Endothelial cell of umbilical vein (primary cell): ENCODE data around the gene KBTBD8. TPM values are rescaled to one million over a fixed set of nuclear protein-coding genes. Genes with fewer than 3 reads are reported as not detected.

ENCODE experiments used
- BruUV-seq: library from RNA; stranded (reverse); fragments of 400-500 nt; replicated peaks from 2 replicates; lab custom pipeline; 2021; lab: Mats Ljungman, UMichigan
- CTCF ChIA-PET: fragments of 300-600, 350-600 bp; sonication (Branson Sonifier 250); formaldehyde crosslinking; loops from one replicate; lab custom pipeline; 2021; ENCODE audit warnings: antibody characterized with exemption, inconsistent platforms; lab: Charles Lee
- POLR2A ChIA-PET: fragments of 300-600, 350-600 bp; sonication (Branson Sonifier 250); formaldehyde crosslinking; loops from one replicate; lab custom pipeline; 2021; ENCODE audit warnings: antibody characterized with exemption, inconsistent platforms; lab: Charles Lee
- DNase-seq: peaks from one replicate; pipeline ENCODE4 v3.0.0-alpha.2; 2011; ENCODE audit warnings: low read depth, low spot score
- FAIRE-seq: peaks from 2 replicates; lab custom pipeline; 2011; peaks lifted over from hg19 to GRCh38; lab: Jason Lieb, UNC
- H2AFZ ChIP-seq: 2 replicates; pipeline ENCODE4 v1.6.0; 2012; ENCODE audit warnings: low read depth, low read length, control low read depth, inconsistent platforms
- H3K27ac ChIP-seq: 2 replicates; pipeline ENCODE4 v1.5.1; 2011; ENCODE audit warnings: low read depth, mild to moderate bottlenecking, control low read depth, low read length, moderate library complexity; ENCODE audit not compliant: insufficient read depth
- H3K27me3 ChIP-seq, 2 experiments: 2 replicates each; pipeline versions ENCODE4 v1.6.0 to v1.6.1; 2011; ENCODE audit warnings: low read length in 2 of 2, mixed read lengths in 1 of 2; ENCODE audit not compliant: control insufficient read depth in 2 of 2, insufficient read depth in 2 of 2
- H3K36me3 ChIP-seq, 2 experiments: 2 replicates in 1 of 2; 3 replicates in 1 of 2; pipeline ENCODE4 v1.5.1; 2011; ENCODE audit warnings: low read length in 2 of 2, mild to moderate bottlenecking in 1 of 2, moderate library complexity in 1 of 2; ENCODE audit not compliant: control insufficient read depth in 2 of 2, insufficient read depth in 2 of 2; ENCODE audit errors: extremely low read depth in 1 of 2
- H3K4me1 ChIP-seq: 3 replicates; pipeline ENCODE4 v1.5.1; 2011; ENCODE audit warnings: mild to moderate bottlenecking, low read length; ENCODE audit not compliant: control insufficient read depth, insufficient read depth; ENCODE audit errors: extremely low read depth
- H3K4me2 ChIP-seq: 2 replicates; pipeline ENCODE4 v1.6.1; 2011; ENCODE audit warnings: low read length, control low read depth, mixed read lengths; ENCODE audit not compliant: insufficient read depth
- H3K4me3 ChIP-seq, 3 experiments: fragments of 200-600 bp in 1 of 3; sonication (generic), shearing (Covaris generic) in 1 of 3; replicated peaks in 1 of 3; 2 replicates each; pipeline ENCODE4 v1.5.1; 2011 to 2016; ENCODE audit warnings: control low read depth in 3 of 3, low read length in 3 of 3, mild to moderate bottlenecking in 2 of 3, inconsistent platforms in 1 of 3, low read depth in 1 of 3, moderate library complexity in 1 of 3; ENCODE audit not compliant: insufficient read depth in 1 of 3
- H3K79me2 ChIP-seq: 2 replicates; pipeline ENCODE4 v1.6.0; 2012; ENCODE audit warnings: low read length, inconsistent platforms; ENCODE audit not compliant: control insufficient read depth, insufficient read depth
- H3K9ac ChIP-seq: replicated peaks from 2 replicates; pipeline ENCODE3; 2011; ENCODE audit warnings: low read length, control low read depth; ENCODE audit not compliant: insufficient read depth; ENCODE audit errors: extremely low read depth
- H3K9me1 ChIP-seq: replicated peaks from 3 replicates; pipeline ENCODE4 v1.6.0; 2011; ENCODE audit warnings: mild to moderate bottlenecking, low read length; ENCODE audit not compliant: control insufficient read depth, insufficient read depth; ENCODE audit errors: extremely low read depth
- H3K9me3 ChIP-seq: replicated peaks from 2 replicates; pipeline ENCODE4 v1.5.1; 2012; ENCODE audit warnings: low read length, inconsistent platforms; ENCODE audit not compliant: control insufficient read depth, insufficient read depth
- H4K20me1 ChIP-seq: replicated peaks from 2 replicates; pipeline ENCODE3; 2011; ENCODE audit warnings: mild to moderate bottlenecking, low read length; ENCODE audit not compliant: control insufficient read depth, insufficient read depth; ENCODE audit errors: extremely low read depth
- CTCF ChIP-seq, 2 donors: IDR thresholded peaks; 1 replicate in 1 of 2; 2 replicates in 1 of 2; pipeline ENCODE4 v1.5.1; 2011; ENCODE audit warnings: low read length in 2 of 2, mild to moderate bottlenecking in 2 of 2, moderate library complexity in 2 of 2, control low read depth in 1 of 2, inconsistent platforms in 1 of 2, low read depth in 1 of 2; ENCODE audit not compliant: insufficient read depth in 1 of 2; ENCODE audit errors: extremely low read depth in 1 of 2
- JUN ChIP-seq: IDR thresholded peaks from 2 replicates; pipeline ENCODE4 v1.6.1; 2011; ENCODE audit warnings: borderline replicate concordance, low read depth; ENCODE audit not compliant: insufficient read length, insufficient read depth
- MYC ChIP-seq: IDR thresholded peaks from one replicate; pipeline ENCODE4 v1.6.1; 2011; ENCODE audit warnings: mild to moderate bottlenecking, low read depth, low read length
- POLR2AphosphoS5 ChIP-seq: IDR thresholded peaks from 2 replicates; pipeline ENCODE4 v1.6.1; 2012; ENCODE audit warnings: low read depth, mild to moderate bottlenecking, control low read depth, low read length, moderate library complexity; ENCODE audit not compliant: insufficient read depth
- dilution Hi-C: fragments of 300-500 bp; cut with MboI; formaldehyde crosslinking; loops from one replicate; pipeline ENCODE4 v1.15.0; 2019; ENCODE audit warnings: low sequenced_read_pairs; ENCODE audit not compliant: extremely low pct_ligation_motif_present
- intact Hi-C: fragments of 100-400 bp; cut with micrococcal nuclease; formaldehyde crosslinking; loops from one replicate; pipeline ENCODE4 v1.10.0; 2022
- polyA plus RNA-seq, 4 experiments: library from polyadenylated mRNA; depleted of rRNA in 3 of 4; stranded (reverse) in 3 of 4; unstranded in 1 of 4; fragments of >200 nt; gene quantifications; 2 replicates each; pipeline versions ENCODE4 v1.2.1 to v1.2.3, GENCODE V29; 2011 to 2012; ENCODE audit warnings: missing spikeins in 1 of 4
- total RNA-seq: library from RNA; stranded (reverse); gene quantifications from 2 replicates; pipeline ENCODE4 v1.2.3, GENCODE V29; 2021

Gene KBTBD8
- total and polyA plus RNA-seq, 2 donors (not counting 3 experiments of a cell fraction or from before 2014, with no cell fraction given) = 0.26 to 1.1 TPM

DNA sequence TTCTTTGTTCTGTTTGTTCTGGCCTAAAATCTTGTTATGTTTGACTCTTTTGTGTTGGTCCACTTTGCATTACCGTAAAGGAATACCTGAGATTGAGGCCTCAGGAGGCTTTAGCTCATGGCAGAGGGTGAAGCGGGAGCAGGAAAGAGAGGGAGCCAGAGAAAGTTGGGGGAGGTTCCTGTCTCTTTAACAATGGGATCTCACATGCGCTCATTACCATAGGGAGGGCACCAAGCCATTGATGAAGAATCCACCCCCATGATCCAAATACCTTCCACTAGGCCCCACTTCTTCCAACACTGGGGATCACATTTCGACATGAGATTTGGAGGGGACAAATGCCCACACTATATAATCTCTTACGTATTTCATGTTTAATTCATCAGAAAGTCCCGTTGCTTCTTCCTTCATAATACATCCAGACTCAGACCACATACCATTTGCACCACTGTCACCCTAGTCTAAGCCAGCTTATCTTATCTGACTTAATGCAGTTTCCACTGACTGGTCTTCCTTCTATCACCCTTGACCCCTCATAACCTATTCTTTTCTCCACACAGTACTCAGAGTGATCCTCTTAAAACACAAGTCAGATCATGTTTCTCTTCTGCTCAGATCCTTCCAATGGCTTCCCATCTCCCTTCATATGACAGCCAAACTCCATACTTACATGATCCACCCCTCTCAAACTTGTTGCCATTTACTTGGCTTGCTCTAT is 13.5 kb downstream of the KBTBD8 start:
- ChIA-PET CTCF (no interaction called here), POLR2A (no interaction called here)
- H3K4me1 ChIP-seq = no peaks in the 10 kb centered on the region
- FAIRE-seq = no peak
- no peaks in the 10 kb centered on the region for H3K79me2 ChIP-seq
- TF ChIP-seq JUN (no peak), POLR2AphosphoS5 (no peak)
- no peak overlapping the region for H3K27ac ChIP-seq
- dilution Hi-C loops = no loop called here
- no peaks in the 10 kb centered on the region for H3K9me1 ChIP-seq
- no peak for DNase-seq
- intact Hi-C loops = no loop called here
- no peak overlapping the region for H3K9ac ChIP-seq
- H3K36me3 ChIP-seq = peaks cover 0 to 6% of the 10 kb centered on the region in 2 experiments
- no peak overlapping the region for H3K4me3 ChIP-seq
- H2AFZ ChIP-seq = no peak overlapping the region
- no peaks in the 10 kb centered on the region for H3K27me3 ChIP-seq
- no peaks in the 10 kb centered on the region for H3K9me3 ChIP-seq
- no peaks in the 10 kb centered on the region for H4K20me1 ChIP-seq
- H3K4me2 ChIP-seq = no peak overlapping the region
- no TSS peak for BruUV-seq

- POLR2A ChIA-PET = no interaction called here
- TF ChIP-seq CTCF (IDR thresholded peaks at IDR 0.05; ENCODE audit: extremely low read depth in 1 of 2, insufficient read depth in 1 of 2, low read depth in 1 of 2, low read length in 2 of 2) (no peak), MYC (no peak), JUN (no peak)
- Histone ChIP-seq H3K9ac (no peak overlapping the region), H3K4me1 (no peaks in the 10 kb centered on the region), H4K20me1 (no peaks in the 10 kb centered on the region), H3K27me3 (no peaks in the 10 kb centered on the region), H3K27ac (no peak overlapping the region), H3K4me2 (no peak overlapping the region), H3K4me3 (no peak overlapping the region), H3K9me3 (no peaks in the 10 kb centered on the region), H3K36me3 (peaks cover 0 to 6% of the 10 kb centered on the region in 2 experiments), H3K79me2 (no peaks in the 10 kb centered on the region), H3K9me1 (no peaks in the 10 kb centered on the region), H2AFZ (no peak overlapping the region)
- no TSS peak for BruUV-seq
- DNase-seq = no peak
- dilution Hi-C loops (no loop called here), intact Hi-C loops (no loop called here)
- CTCF ChIA-PET = no interaction called here
- FAIRE-seq = no peak
These were observed 14.5 kb downstream of the KBTBD8 start for GRCh38 chr3:67012564-67012963.
